SK-N-SH (cell line): Measurements from ENCODE around the gene PDIA6. TPM values are rescaled to one million over a fixed set of nuclear protein-coding genes. Genes with fewer than 3 reads are reported as not detected.

Experiments
- CTCF ChIA-PET: fragments of 300-600, 350-600 bp; formaldehyde crosslinking; extraction: SDS; loops from one replicate; lab custom pipeline; 2021; lab: Yijun Ruan, JAX
- POLR2A ChIA-PET: fragments of 350-600 bp; sonication (Branson Sonifier 250); formaldehyde crosslinking; extraction: SDS; loops from one replicate; lab custom pipeline; 2020; ENCODE audit warnings: antibody characterized with exemption, inconsistent platforms; lab: Yijun Ruan, JAX
- DNase-seq: peaks from one replicate; pipeline ENCODE4 v3.0.0; 2012
- H2AFZ ChIP-seq: fragments of 200-600 bp; sonication (generic); 2 replicates; pipeline ENCODE4 v1.8.1; 2016; ENCODE audit warnings: antibody characterized with exemption, mild to moderate bottlenecking, low read depth
- H3F3A ChIP-seq: fragments of 200-600 bp; sonication (generic); replicated peaks from 2 replicates; pipeline ENCODE3; 2016; ENCODE audit warnings: antibody characterized with exemption, mild to moderate bottlenecking; ENCODE audit not compliant: insufficient read depth
- H3K27ac ChIP-seq, 2 experiments: fragments of 200-500 bp in 1 of 2; fragments of 200-600 bp in 1 of 2; sonication (Bioruptor generic) in 1 of 2; sonication (generic), shearing (Covaris generic) in 1 of 2; 2 replicates each; pipeline versions ENCODE4 v1.5.1 to v1.6.1; 2014 to 2016; ENCODE audit warnings: low read depth in 2 of 2, inconsistent platforms in 1 of 2, low read length in 1 of 2, mild to moderate bottlenecking in 1 of 2, mixed read lengths in 1 of 2
- H3K27me3 ChIP-seq: fragments of 200-600 bp; sonication (generic), shearing (Covaris generic); 2 replicates; pipeline ENCODE4 v1.6.1; 2016; ENCODE audit warnings: mixed run types; ENCODE audit not compliant: insufficient read depth
- H3K36me3 ChIP-seq, 2 experiments: fragments of 200-500 bp in 1 of 2; fragments of 200-600 bp in 1 of 2; sonication (Bioruptor generic) in 1 of 2; sonication (generic) in 1 of 2; replicated peaks in 1 of 2; 2 replicates each; pipeline versions ENCODE3 to v1.5.1; 2014 to 2016; ENCODE audit warnings: low read length in 1 of 2, mild to moderate bottlenecking in 1 of 2; ENCODE audit not compliant: insufficient read depth in 2 of 2, control insufficient read depth in 1 of 2
- H3K4me1 ChIP-seq, 2 experiments: fragments of 200-500 bp in 1 of 2; fragments of 200-600 bp in 1 of 2; sonication (Bioruptor generic) in 1 of 2; sonication (generic), shearing (Covaris generic) in 1 of 2; 2 replicates each; pipeline versions ENCODE4 v1.5.1 to v1.6.1; 2014 to 2016; ENCODE audit warnings: low read depth in 1 of 2, low read length in 1 of 2, mixed run types in 1 of 2; ENCODE audit not compliant: insufficient read depth in 2 of 2, control insufficient read depth in 1 of 2
- H3K4me2 ChIP-seq: fragments of 200-600 bp; sonication (generic), shearing (Covaris generic); 2 replicates; pipeline ENCODE4 v1.6.1; 2017; ENCODE audit warnings: mixed run types
- H3K4me3 ChIP-seq, 2 experiments: fragments of 200-500 bp in 1 of 2; fragments of 200-600 bp in 1 of 2; sonication (Bioruptor generic) in 1 of 2; sonication (generic), shearing (Covaris generic) in 1 of 2; 2 replicates each; pipeline versions ENCODE4 v1.5.1 to v1.8.1; 2014 to 2016; ENCODE audit warnings: low read depth in 2 of 2, inconsistent platforms in 1 of 2, low read length in 1 of 2, mild to moderate bottlenecking in 1 of 2, mixed read lengths in 1 of 2, moderate library complexity in 1 of 2
- H3K79me2 ChIP-seq: fragments of 200-600 bp; sonication (generic); 2 replicates; pipeline ENCODE4 v1.8.1; 2017; ENCODE audit warnings: mild to moderate bottlenecking; ENCODE audit not compliant: insufficient read depth
- H3K9ac ChIP-seq: fragments of 200-600 bp; sonication (generic); 2 replicates; pipeline ENCODE4 v1.6.1; 2017; ENCODE audit warnings: mixed run types
- H3K9me2 ChIP-seq: fragments of 200-600 bp; sonication (generic); 2 replicates; pipeline ENCODE4 v1.6.1; 2017; ENCODE audit warnings: mixed run types
- H3K9me3 ChIP-seq: fragments of 200-600 bp; sonication (generic); 2 replicates; pipeline ENCODE4 v1.6.1; 2017; ENCODE audit warnings: mixed run types, mild to moderate bottlenecking, moderate library complexity
- H4K20me1 ChIP-seq: fragments of 200-600 bp; sonication (generic); 2 replicates; pipeline ENCODE4 v1.6.1; 2017; ENCODE audit warnings: mild to moderate bottlenecking, mixed run types; ENCODE audit not compliant: insufficient read depth
- CHD2 ChIP-seq: fragments of 150-350 bp; IDR thresholded peaks from 2 replicates; pipeline ENCODE4 v1.6.1; 2018; ENCODE audit warnings: low read length; ENCODE audit not compliant: partially characterized antibody
- ELF1 ChIP-seq: IDR thresholded peaks from 2 replicates; pipeline ENCODE4 v1.4.0; 2012
- EZH2phosphoT487 ChIP-seq: fragments of 200-600 bp; sonication (generic); IDR thresholded peaks from 2 replicates; pipeline ENCODE4 v1.6.1; 2017; ENCODE audit warnings: low read depth, mixed run types, mild to moderate bottlenecking, antibody characterized with exemption, moderate library complexity, borderline replicate concordance
- FOSL2 ChIP-seq: IDR thresholded peaks from 2 replicates; pipeline ENCODE4 v1.4.0; 2012; ENCODE audit warnings: low read depth, mild to moderate bottlenecking, moderate library complexity, borderline replicate concordance
- FOXJ3 ChIP-seq: sonication (generic); formaldehyde crosslinking; IDR thresholded peaks from 2 replicates; pipeline ENCODE4 v1.5.1; 2020; ENCODE audit warnings: mild to moderate bottlenecking, missing genetic modification reagents
- FOXM1 ChIP-seq: IDR thresholded peaks from 2 replicates; pipeline ENCODE4 v1.4.0; 2012; ENCODE audit warnings: low read depth, mild to moderate bottlenecking
- GATA2 ChIP-seq: sonication (generic); formaldehyde crosslinking; IDR thresholded peaks from 2 replicates; pipeline ENCODE4 v1.5.0; 2020; ENCODE audit warnings: mild to moderate bottlenecking, missing genetic modification reagents
- NRF1 ChIP-seq: IDR thresholded peaks from 2 replicates; pipeline ENCODE4 v1.6.1; 2012; ENCODE audit warnings: low read depth, mild to moderate bottlenecking, low read length
- RAD21 ChIP-seq: IDR thresholded peaks from 2 replicates; pipeline ENCODE4 v1.6.1; 2012; ENCODE audit warnings: mild to moderate bottlenecking, low read length
- RCOR1 ChIP-seq: fragments of 150-350 bp; IDR thresholded peaks from 2 replicates; pipeline ENCODE4 v1.6.1; 2017; ENCODE audit warnings: antibody characterized with exemption, low read length
- RFX5 ChIP-seq: IDR thresholded peaks from 2 replicates; pipeline ENCODE4 v1.6.1; 2012; ENCODE audit warnings: mild to moderate bottlenecking, improper control_type of control experiment, low read length
- RXRA ChIP-seq: IDR thresholded peaks from 2 replicates; pipeline ENCODE4 v1.4.0; 2012; ENCODE audit warnings: low read depth, mild to moderate bottlenecking, borderline replicate concordance
- SIN3A ChIP-seq: IDR thresholded peaks from 2 replicates; pipeline ENCODE4 v1.6.1; 2012; ENCODE audit warnings: low read depth, mild to moderate bottlenecking, low read length, moderate library complexity, borderline replicate concordance
- SMC3 ChIP-seq: IDR thresholded peaks from 2 replicates; pipeline ENCODE4 v1.6.1; 2012; ENCODE audit warnings: low read depth, low read length, improper control_type of control experiment
- TAF1 ChIP-seq: IDR thresholded peaks from 2 replicates; pipeline ENCODE4 v1.6.1; 2012; ENCODE audit warnings: low read depth, mild to moderate bottlenecking, low read length, moderate library complexity, borderline replicate concordance
- WGBS: methylation state at CpG from one replicate; pipeline ENCODE4 v1.1.6; 2017; ENCODE audit warnings: low lambda C conversion rate; 5-methylcytosine and 5-hydroxymethylcytosine counted together
- polyA plus RNA-seq, 3 experiments: library from polyadenylated mRNA; depleted of rRNA; stranded (reverse); fragments of >200 nt; gene quantifications; 2 replicates each; pipeline ENCODE4 v1.2.3, GENCODE V29; 2012
- TF ChIP-seq, protein P1 (sequence below): fragments of 150-350 bp; IDR thresholded peaks from 2 replicates; pipeline ENCODE4 v1.6.1; 2016; ENCODE audit warnings: mild to moderate bottlenecking, low read depth, low read length
- TF ChIP-seq, protein P2 (sequence below): IDR thresholded peaks from 2 replicates; pipeline ENCODE4 v1.4.0; 2012; ENCODE audit warnings: low read depth, borderline replicate concordance

The PDIA6 gene
- polyA plus RNA-seq, 1 of the 3 experiments (the other 2 are of a cell fraction), result 325 TPM

DNA sequence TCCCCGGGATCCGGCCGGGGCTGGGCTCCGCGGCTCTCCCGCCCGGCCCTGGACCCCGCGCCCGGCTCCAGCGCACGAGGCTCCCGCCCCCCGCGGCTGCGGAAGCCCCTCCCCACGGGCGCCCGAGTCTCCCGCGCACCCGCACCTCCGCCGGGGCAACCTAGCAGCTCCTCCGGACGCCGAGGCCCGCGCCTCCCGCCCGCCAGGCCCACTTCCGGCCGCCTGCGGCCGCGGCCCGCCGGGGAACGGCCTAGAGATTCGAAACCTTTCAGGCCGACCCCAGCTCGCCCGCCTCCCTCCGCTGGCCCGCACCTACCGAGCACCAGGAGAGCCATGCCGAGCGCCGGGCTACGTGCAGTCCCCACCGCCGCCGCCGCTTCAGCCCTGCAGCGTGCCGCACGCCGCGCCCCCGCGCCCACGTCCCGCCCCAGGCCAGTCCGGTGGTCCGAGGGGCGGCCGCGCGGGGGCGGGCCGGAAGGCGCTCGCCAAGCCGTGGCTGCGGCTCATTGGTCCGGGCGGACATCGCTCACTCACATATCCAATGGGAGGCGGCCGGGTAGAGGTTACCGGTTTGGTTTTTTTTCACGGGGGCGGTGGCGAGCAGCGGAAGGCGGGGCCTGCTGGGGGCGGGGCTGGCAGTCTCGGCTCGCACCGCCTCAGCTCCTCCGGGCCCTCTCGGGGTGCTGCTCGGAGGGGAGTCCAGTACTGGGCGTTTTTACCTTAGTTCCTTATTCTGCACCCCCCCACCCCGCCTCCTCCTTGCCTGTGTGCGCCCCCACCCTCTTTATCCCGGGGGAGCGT is at the start of gene PDIA6 (continued):
- TF ChIP-seq RCOR1 (0 out of 2 replicates have a peak, but pooled peaks have one; percentile 32), FOXJ3 (CRISPR knock-in tag) (no peak), FOXM1 (no peak), RXRA (no peak), CHD2 (peak; percentile 83), GATA2 (CRISPR knock-in tag) (no peak), ELF1 (peak; percentile 73), TAF1 (peak; percentile 65; the same call in 1 of the 2 replicates), SIN3A (no peak), RFX5 (peak; percentile 86)
- TF ChIP-seq, protein P1, sequence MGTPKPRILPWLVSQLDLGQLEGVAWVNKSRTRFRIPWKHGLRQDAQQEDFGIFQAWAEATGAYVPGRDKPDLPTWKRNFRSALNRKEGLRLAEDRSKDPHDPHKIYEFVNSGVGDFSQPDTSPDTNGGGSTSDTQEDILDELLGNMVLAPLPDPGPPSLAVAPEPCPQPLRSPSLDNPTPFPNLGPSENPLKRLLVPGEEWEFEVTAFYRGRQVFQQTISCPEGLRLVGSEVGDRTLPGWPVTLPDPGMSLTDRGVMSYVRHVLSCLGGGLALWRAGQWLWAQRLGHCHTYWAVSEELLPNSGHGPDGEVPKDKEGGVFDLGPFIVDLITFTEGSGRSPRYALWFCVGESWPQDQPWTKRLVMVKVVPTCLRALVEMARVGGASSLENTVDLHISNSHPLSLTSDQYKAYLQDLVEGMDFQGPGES, result peak; percentile 89
- TF ChIP-seq, protein P2, sequence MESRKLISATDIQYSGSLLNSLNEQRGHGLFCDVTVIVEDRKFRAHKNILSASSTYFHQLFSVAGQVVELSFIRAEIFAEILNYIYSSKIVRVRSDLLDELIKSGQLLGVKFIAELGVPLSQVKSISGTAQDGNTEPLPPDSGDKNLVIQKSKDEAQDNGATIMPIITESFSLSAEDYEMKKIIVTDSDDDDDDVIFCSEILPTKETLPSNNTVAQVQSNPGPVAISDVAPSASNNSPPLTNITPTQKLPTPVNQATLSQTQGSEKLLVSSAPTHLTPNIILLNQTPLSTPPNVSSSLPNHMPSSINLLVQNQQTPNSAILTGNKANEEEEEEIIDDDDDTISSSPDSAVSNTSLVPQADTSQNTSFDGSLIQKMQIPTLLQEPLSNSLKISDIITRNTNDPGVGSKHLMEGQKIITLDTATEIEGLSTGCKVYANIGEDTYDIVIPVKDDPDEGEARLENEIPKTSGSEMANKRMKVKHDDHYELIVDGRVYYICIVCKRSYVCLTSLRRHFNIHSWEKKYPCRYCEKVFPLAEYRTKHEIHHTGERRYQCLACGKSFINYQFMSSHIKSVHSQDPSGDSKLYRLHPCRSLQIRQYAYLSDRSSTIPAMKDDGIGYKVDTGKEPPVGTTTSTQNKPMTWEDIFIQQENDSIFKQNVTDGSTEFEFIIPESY, result no peak
- TF ChIP-seq, all 33 proteins: peak for 13

DNA sequence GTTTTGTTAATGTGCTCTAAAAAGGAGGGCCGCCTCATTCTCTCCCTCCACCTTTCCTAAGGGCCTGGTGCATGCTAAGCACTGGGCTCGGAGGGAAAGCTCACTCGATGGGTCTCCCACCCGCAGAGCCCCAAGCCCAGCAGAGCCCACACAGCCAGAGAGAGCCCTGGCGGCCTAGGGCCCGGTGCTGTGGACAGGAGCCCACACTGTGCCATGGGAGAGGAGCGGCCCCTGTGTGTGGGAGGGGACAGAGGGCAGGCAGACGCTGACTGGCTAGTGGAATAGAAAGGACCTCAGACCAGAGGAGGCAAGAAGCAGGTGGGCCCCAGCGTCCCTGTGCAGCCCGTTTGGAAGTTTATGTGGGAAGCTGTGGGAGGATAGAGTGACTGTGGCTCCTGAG is 49.7 kb upstream of the PDIA6 start:
- H3K4me2 ChIP-seq, result no peak overlapping the region
- no peaks in the 10 kb centered on the region for H3K79me2 ChIP-seq
- CTCF ChIA-PET, result interaction anchor here (0.7 to 5.5 kb wide), 4 partner anchors 16 to 49 kb away, joined by 3 to 36 read pairs (median 3); partner anchors contain the start of gene KCNF1
- DNase-seq, result no peak
- H3K36me3 ChIP-seq, result no peaks in the 10 kb centered on the region
- no peak overlapping the region for H2AFZ ChIP-seq
- no peaks in the 10 kb centered on the region for H3K9me3 ChIP-seq
- TF ChIP-seq TAF1 (no peak), NRF1 (no peak), FOSL2 (no peak), ELF1 (no peak), RAD21 (no peak), SMC3 (no peak), GATA2 (CRISPR knock-in tag) (no peak), EZH2phosphoT487 (no peak), RXRA (no peak)
- POLR2A ChIA-PET, result no interaction called here
- no peaks in the 10 kb centered on the region for H3K27me3 ChIP-seq
- H3K27ac ChIP-seq, result no peak overlapping the region
- H3F3A ChIP-seq, result no peaks in the 10 kb centered on the region
- 76% methylated on average over 10 of the region's 10 CpGs for WGBS
- H3K9ac ChIP-seq, result no peak overlapping the region
- H3K9me2 ChIP-seq, result no peaks in the 10 kb centered on the region
- no peaks in the 10 kb centered on the region for H4K20me1 ChIP-seq
- peaks cover 0 to 5% of the 10 kb centered on the region in 2 experiments; a peak in 2 of 4 replicates for H3K4me1 ChIP-seq
- H3K4me3 ChIP-seq, result no peak overlapping the region
